Subcutaneous abdominal adipose tissue (tissue), 5 donors: Measurements from ENCODE around the gene NUP54.

Experiments used
- H3K27ac ChIP-seq: one replicate; pipeline ENCODE4 v1.7.0; 2013; ENCODE audit warnings: low read depth, mild to moderate bottlenecking, inconsistent platforms, low read length, moderate library complexity
- H3K27me3 ChIP-seq, 5 donors: one replicate each; pipeline ENCODE4 v1.7.0; 2013; ENCODE audit warnings: low read length in 5 of 5, inconsistent platforms in 1 of 5; ENCODE audit not compliant: control insufficient read depth in 5 of 5, insufficient read depth in 4 of 5
- H3K36me3 ChIP-seq, 5 donors: one replicate each; pipeline ENCODE4 v1.7.0; 2013; ENCODE audit warnings: low read length in 5 of 5; ENCODE audit not compliant: control insufficient read depth in 5 of 5, insufficient read depth in 5 of 5
- H3K4me1 ChIP-seq, 5 donors: one replicate each; pipeline ENCODE4 v1.7.0; 2013; ENCODE audit warnings: low read length in 5 of 5, mild to moderate bottlenecking in 3 of 5, moderate library complexity in 1 of 5; ENCODE audit not compliant: control insufficient read depth in 5 of 5, insufficient read depth in 5 of 5
- H3K4me3 ChIP-seq, 5 donors: one replicate each; pipeline ENCODE4 v1.7.0; 2013; ENCODE audit warnings: low read length in 5 of 5, low read depth in 1 of 5
- H3K9ac ChIP-seq, 5 donors: one replicate each; pipeline ENCODE4 v1.7.0; 2013; ENCODE audit warnings: low read length in 5 of 5, mild to moderate bottlenecking in 4 of 5, moderate library complexity in 3 of 5
- H3K9me3 ChIP-seq, 5 donors: one replicate each; pipeline ENCODE4 v1.7.0; 2013; ENCODE audit warnings: low read length in 5 of 5; ENCODE audit not compliant: control insufficient read depth in 5 of 5
- donor health status: healthy.
- donor health status: healthy.
- donor health status: healthy.
- donor health status: healthy.
- donor health status: healthy.

Gene NUP54

DNA sequence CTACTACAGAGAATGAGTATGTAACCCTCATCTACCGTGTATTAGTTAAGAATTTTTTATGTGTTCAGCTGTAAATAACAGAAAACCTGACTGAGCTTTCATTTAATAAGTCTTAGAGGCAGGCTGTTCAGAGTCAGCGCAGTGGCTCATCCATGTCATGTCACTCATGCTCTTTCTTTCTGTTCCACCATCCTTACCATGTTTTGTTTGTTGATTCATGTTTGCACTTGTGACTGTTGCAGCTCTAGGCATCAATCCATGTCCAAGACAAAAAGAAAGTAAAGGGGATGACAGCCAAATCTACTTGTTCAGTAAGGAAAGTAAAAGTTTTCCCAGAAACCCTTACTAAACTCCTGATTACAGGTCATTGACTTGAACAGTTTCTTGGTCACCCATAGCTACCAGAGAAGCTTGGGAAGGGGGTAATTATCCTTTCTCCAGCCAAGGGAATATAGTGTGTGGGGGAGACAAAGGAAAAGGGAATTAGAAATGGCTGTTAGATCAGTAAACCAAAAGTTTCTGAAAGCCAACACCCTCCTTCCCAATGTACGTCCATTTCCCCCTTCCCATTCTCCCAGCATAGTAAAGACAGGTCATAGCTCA is 64.7 kb downstream of the NUP54 start:
- no peaks in the 10 kb centered on the region for H3K27me3 ChIP-seq

DNA sequence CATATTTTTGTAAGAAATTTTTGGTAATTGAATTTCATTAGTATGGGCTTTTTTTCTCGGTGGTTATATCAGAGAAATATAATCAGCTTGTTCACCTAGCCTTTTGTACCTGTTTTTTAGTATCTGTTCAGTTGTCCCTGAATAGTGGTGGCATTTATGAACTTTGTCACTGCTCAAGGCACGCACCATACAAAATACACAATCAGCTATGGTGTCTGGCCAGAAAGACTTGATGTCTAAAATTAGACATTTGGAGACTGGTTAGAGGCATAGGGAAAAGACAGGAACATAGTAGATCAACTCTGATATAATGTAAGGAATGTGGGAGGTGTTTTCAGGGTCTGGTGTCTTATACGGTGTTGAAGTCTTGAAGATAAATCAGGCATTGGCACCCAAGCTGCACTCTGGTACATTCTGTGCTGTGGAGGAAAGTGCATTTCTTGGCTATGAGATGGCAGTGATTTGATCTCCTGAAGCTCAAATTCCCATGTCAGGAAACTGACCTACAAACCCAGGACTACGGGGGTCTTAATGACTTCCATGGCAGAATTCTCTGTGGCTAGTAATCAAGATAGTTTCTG is 70.1 kb downstream of the NUP54 start:
- Histone ChIP-seq H3K27me3 (peaks cover 0 to 5% (median 2%) of the 10 kb centered on the region in 5 donors), H3K9me3 (no peaks in the 10 kb centered on the region), H3K36me3 (no peaks in the 10 kb centered on the region), H3K4me3 (no peak overlapping the region), H3K9ac (no peak overlapping the region), H3K27ac (no peak overlapping the region), H3K4me1 (no peaks in the 10 kb centered on the region)

More for the DNA sequence above, 64.7 kb downstream of the NUP54 start:
- no peak overlapping the region for H3K4me3 ChIP-seq
- H3K36me3 ChIP-seq: no peaks in the 10 kb centered on the region
- H3K9ac ChIP-seq: no peak overlapping the region
- peaks cover 0 to 8% (median 5%) of the 10 kb centered on the region in 5 donors for H3K4me1 ChIP-seq
- no peaks in the 10 kb centered on the region for H3K9me3 ChIP-seq
- H3K27ac ChIP-seq: no peak overlapping the region

DNA sequence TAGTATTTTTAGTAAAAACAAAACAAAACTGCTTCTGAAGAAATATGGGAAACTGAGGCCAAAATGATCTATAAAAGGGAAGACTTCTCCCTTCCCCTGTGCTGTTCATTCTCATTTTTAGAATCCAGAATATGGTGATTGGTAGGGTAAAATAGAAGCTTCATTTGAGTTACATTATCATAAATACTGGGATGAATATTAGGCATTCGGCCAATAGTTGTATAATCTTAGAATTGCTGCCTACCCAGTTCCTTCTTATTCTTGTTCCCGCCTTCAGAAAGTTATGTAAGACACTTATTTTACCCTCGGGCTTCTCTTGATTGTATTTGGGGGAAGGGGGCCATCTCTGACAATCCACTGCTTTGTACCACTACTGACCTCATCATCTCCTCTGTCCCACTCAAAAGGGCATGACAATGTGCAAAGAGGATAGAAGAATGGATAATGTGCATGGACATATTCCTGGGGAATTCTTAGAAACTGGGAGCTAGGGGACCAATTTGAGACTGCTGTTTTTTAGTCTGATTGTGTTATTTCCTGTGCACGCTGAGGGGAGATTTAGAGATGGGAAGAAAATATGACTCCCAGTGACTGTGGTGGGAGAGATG is 73.1 kb downstream of the NUP54 start:
- Histone ChIP-seq H3K27ac (no peak overlapping the region), H3K9me3 (no peaks in the 10 kb centered on the region), H3K4me1 (no peaks in the 10 kb centered on the region), H3K9ac (no peak overlapping the region), H3K27me3 (peaks cover 0 to 5% (median 2%) of the 10 kb centered on the region in 5 donors), H3K36me3 (no peaks in the 10 kb centered on the region), H3K4me3 (no peak overlapping the region)

DNA sequence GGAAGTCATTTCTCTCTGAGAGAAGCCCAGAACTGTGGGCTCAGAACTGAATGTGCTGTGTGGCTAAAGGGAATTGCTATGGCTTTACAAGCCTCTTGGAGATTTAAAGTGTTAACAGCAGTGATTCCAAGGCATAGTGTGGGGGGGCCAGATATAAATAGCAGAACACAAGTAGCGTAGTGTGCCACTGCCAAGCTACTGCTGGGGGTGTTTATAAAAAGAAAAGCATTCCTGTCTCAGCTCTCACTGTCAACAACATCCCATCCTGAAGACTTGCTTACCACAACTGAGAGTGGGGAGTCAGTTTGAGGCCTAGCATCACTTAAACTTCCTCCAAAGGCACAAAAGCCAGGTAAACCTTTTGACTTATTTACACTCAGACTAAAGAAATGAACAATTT is 73.7 kb downstream of the NUP54 start, which contains the start of gene ART3:
TSS of gene ART3 (plus strand) at position 242 of the 400 bp plus-strand sequence. CDS start 1,181 bp downstream, outside the sequence.
- H3K4me1 ChIP-seq: no peaks in the 10 kb centered on the region
- H3K9me3 ChIP-seq: no peaks in the 10 kb centered on the region
- H3K27me3 ChIP-seq: peaks cover 0 to 5% (median 2%) of the 10 kb centered on the region in 5 donors
- H3K4me3 ChIP-seq: no peak within 1 kb of the TSS
- no peak within 1 kb of the TSS for H3K27ac ChIP-seq
- no peak within 1 kb of the TSS for H3K9ac ChIP-seq
- H3K36me3 ChIP-seq: no peaks in the 10 kb centered on the region

DNA sequence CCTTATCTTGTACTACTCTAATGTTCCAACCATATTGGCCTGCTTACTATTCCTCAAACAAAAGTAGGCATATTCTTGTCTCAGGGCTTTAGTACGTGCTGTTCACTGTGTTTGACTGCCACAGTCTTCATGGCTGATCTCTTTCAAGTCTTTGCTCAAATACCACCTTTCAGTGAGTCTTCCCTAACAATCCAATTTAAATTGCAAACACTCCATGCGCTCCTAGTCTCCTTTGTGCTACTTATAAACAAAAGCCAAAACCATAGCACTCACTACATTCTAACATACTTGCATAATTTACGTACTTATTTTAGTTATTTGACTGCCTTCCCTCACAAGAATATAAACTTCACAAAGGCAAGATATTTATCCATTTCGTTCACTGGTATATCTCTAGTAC is 75.4 kb downstream of the NUP54 start:
- no peaks in the 10 kb centered on the region for H3K9me3 ChIP-seq
- no peak overlapping the region for H3K4me3 ChIP-seq
- H3K4me1 ChIP-seq: no peaks in the 10 kb centered on the region
- no peaks in the 10 kb centered on the region for H3K27me3 ChIP-seq
- H3K36me3 ChIP-seq: no peaks in the 10 kb centered on the region
- H3K27ac ChIP-seq: no peak overlapping the region
- H3K9ac ChIP-seq: no peak overlapping the region

DNA sequence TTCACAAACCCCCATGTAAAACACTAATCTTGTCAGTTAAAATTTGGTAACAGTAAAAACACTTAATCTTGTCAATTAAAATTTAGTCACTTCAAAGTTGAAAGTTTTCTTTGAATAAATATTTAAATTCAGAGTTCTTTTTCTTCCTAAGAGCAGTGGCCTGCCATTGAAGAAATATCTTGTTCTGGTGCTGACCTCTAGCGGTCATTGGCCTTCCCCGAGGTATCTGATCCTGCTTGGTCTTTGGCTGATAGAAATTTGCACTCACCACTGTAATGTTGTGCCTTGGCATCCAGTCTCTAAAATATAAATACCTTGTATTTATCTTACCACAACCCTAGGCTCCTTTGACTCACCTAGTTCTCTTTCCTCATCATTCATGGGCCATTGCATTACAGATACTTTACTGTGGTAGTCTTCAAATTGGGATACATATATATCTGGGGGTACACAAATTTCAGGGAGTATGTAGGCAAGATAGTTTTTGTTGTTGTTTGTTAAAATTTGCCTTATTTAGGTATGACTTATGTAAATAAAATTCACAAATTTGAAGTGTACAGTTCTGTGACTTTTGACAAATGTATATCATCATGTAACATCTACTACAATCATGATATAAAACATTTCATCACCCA is 80.4 kb downstream of the NUP54 start:
- Histone ChIP-seq H3K4me3 (no peak overlapping the region), H3K27ac (no peak overlapping the region), H3K4me1 (no peaks in the 10 kb centered on the region), H3K36me3 (no peaks in the 10 kb centered on the region), H3K9me3 (no peaks in the 10 kb centered on the region), H3K27me3 (no peaks in the 10 kb centered on the region), H3K9ac (no peak overlapping the region)

DNA sequence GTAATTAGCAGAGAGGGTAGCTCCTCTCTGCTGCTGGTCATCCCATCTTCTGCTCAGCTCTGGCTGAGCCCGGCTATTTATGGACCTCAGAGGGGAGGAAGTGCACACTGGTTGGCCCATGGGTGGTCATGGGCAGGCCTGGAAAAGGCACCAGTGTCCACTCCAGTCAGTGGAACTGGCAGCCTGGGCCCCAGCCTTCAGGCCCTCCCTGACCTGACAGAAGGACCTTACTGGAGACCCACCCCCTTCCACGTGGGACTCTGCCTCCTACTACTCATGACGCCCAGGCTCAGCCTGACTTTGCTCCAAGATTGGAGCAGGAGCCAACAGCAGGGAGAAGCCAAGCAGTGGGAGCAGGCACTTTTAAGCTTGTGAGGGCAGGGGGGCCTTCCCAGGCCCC is 81.7 kb downstream of the NUP54 start:
- no peak overlapping the region for H3K27ac ChIP-seq
- H3K9me3 ChIP-seq: no peaks in the 10 kb centered on the region

More for the DNA sequence above, 81.7 kb downstream of the NUP54 start:
- Histone ChIP-seq H3K36me3 (no peaks in the 10 kb centered on the region), H3K9ac (no peak overlapping the region), H3K27me3 (no peaks in the 10 kb centered on the region), H3K4me1 (no peaks in the 10 kb centered on the region), H3K4me3 (no peak overlapping the region)
